ENCODE data around the gene PSMC4. TPM values are rescaled to one million over a fixed set of nuclear protein-coding genes. Genes with fewer than 3 reads are reported as not detected.

Gene PSMC4
- total RNA-seq, 1 donor from 2014 or later, result 118 TPM

DNA sequence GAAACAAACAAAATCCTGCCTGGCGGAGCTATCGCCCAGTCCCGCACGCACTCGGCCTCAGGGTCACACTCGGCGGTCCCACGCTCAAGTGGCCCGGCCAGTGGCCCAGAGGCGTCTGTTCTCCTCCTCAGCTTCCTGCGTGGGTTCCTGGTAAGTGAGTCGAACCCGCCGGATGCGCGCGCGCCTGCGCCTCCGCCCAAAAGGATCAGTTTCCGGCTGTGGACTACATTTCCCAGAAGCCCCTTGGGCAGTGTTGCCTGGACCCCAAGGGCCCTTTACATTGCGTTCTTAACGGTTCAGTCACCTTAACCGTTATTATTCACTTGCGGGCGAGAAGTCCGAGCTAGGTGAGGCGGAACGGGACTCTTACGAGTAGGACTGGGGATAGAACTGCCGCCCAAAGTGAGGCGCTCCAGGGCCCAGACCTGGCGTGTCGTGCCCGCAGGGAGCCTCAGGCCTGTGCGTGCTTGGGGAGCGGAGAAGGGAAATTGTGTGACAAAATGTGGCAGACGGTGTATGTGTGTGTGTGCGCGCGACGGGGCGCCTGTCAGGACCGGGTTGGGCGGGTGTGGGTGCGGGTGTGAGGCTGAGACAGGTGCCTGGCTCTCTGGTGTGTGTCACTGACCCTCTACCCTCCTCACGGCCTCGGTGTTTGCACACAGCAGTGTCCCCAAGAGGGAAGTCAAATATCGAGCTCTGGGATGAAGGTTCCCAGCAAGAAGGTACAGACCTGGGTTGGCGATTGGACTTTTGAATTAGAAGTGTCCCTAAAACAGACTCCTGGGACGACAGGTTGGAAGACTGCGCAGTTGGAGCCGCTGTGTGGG, 26.1 kb downstream of the PSMC4 start, which contains the start of gene ZNF546:
Gene ZNF546, plus strand, starts transcription at position 250 of the 827 bp plus-strand sequence. CDS start 1,267 bp downstream, outside the sequence.
- peaks cover 22% of the 10 kb centered on the region for H3K36me3 Mint-ChIP-seq (ENCODE audit: low read depth)
- peaks cover 9% of the 10 kb centered on the region for H3K9me3 Mint-ChIP-seq
- peak within 1 kb of the TSS; percentile 91 for H3K4me3 Mint-ChIP-seq
- peak; percentile 72 for DNase-seq (ENCODE audit: low read depth, low spot score)
- H3K27ac Mint-ChIP-seq (ENCODE audit: unreplicated experiment), result peak within 1 kb of the TSS; percentile 90
- TF ChIP-seq, protein P1, sequence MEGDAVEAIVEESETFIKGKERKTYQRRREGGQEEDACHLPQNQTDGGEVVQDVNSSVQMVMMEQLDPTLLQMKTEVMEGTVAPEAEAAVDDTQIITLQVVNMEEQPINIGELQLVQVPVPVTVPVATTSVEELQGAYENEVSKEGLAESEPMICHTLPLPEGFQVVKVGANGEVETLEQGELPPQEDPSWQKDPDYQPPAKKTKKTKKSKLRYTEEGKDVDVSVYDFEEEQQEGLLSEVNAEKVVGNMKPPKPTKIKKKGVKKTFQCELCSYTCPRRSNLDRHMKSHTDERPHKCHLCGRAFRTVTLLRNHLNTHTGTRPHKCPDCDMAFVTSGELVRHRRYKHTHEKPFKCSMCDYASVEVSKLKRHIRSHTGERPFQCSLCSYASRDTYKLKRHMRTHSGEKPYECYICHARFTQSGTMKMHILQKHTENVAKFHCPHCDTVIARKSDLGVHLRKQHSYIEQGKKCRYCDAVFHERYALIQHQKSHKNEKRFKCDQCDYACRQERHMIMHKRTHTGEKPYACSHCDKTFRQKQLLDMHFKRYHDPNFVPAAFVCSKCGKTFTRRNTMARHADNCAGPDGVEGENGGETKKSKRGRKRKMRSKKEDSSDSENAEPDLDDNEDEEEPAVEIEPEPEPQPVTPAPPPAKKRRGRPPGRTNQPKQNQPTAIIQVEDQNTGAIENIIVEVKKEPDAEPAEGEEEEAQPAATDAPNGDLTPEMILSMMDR (conservative IDR thresholded peaks at IDR 0.05), result no peak
- H3K27me3 Mint-ChIP-seq (ENCODE audit: low read depth), result no peaks in the 10 kb centered on the region
- H3K4me1 Mint-ChIP-seq, result peaks cover 30% of the 10 kb centered on the region

DNA sequence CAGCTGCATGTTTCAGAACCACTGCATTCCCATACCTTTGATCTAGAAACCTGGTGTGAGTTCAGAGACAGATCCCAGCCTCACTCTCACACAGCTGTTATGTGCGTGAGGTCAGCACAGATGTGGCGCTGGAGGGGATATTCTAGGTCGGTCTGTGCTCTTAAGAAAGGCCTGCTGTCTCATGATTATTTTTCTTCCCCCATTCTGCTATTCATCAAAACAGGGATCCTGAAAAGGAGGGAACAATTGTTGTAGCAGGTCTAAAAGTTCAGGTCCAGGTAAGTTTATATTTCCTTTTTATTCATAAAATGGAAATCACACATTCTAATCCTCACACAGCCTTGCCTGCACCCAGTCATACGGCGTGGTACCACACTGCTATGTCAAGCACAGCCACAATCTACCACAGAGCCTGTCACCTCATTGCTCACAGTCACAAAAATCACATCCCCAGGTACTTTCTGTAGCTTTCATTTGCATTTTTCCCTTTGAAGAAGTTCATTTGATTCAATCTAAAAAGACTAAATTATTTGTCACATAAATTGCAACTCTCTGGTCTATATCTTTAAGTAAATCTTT, 26.8 kb downstream of the PSMC4 start:
- Mint-ChIP-seq H3K4me3 (peak overlapping the region; percentile 91), H3K27ac (ENCODE audit: unreplicated experiment) (peak overlapping the region; percentile 90), H3K9me3 (peaks cover 9% of the 10 kb centered on the region), H3K27me3 (ENCODE audit: low read depth) (no peaks in the 10 kb centered on the region), H3K36me3 (ENCODE audit: low read depth) (peaks cover 19% of the 10 kb centered on the region), H3K4me1 (peaks cover 30% of the 10 kb centered on the region)
- DNase-seq (ENCODE audit: low read depth, low spot score), result no peak
- TF ChIP-seq, protein P1 (conservative IDR thresholded peaks at IDR 0.05), result no peak

DNA sequence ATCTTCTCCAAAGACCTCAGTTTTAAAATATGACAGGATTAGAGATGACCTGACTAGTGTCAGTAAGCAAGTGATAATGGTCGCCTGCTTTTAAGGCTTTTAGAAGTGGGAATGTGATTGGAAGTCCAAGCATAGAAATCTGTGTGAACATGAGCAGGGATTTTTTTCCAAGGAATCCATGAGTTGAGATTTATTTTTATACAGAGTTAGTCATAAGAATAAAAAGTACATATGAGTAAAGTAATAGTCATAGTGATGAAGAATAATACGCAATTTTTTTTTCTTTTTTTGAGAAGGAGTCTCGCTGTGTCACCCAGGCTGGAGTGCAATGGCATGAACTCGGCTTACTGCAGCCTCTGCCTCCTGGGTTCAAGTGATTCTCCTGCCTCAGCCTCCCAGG, 27.5 kb downstream of the PSMC4 start:
- no peak for DNase-seq (ENCODE audit: low read depth, low spot score)
- TF ChIP-seq, protein P1 (conservative IDR thresholded peaks at IDR 0.05), result no peak
- Mint-ChIP-seq H3K9me3 (peaks cover 6% of the 10 kb centered on the region), H3K27me3 (ENCODE audit: low read depth) (no peaks in the 10 kb centered on the region), H3K27ac (ENCODE audit: unreplicated experiment) (no peak overlapping the region), H3K36me3 (ENCODE audit: low read depth) (peaks cover 13% of the 10 kb centered on the region), H3K4me3 (peak overlapping the region; percentile 91), H3K4me1 (peaks cover 30% of the 10 kb centered on the region)

DNA sequence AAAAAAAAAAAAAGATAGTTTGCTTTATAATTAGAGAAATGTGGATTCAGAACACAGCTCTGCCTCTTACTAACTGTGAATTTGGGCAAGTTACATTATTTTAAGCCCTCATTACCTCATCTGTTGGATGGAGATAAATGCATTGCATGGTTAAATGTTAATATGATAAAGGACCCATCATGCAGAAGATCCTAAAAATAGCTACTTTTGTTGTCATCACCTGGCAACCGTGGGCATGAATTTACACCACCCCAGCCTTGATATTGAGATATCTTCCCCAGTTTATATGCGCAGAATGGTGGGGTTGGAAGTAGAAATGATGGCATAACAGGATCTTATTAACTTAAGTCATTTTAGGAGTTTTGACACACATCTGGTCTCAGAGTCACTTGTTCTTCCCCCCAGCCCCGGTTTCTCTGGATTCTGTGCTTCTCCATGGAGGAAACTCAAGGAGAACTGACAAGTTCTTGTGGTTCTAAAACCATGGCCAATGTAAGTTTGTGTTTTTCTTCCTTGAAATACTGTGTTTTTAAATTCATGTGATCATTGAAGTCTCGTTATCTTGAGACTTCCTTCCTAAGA, 34.8 kb downstream of the PSMC4 start:
- TF ChIP-seq, protein P1 (conservative IDR thresholded peaks at IDR 0.05), result no peak
- Mint-ChIP-seq H3K9me3 (peaks cover 5% of the 10 kb centered on the region), H3K27me3 (ENCODE audit: low read depth) (no peaks in the 10 kb centered on the region), H3K4me1 (no peaks in the 10 kb centered on the region), H3K36me3 (ENCODE audit: low read depth) (peaks cover 30% of the 10 kb centered on the region), H3K4me3 (no peak overlapping the region), H3K27ac (ENCODE audit: unreplicated experiment) (no peak overlapping the region)
- no peak for DNase-seq (ENCODE audit: low read depth, low spot score)

DNA sequence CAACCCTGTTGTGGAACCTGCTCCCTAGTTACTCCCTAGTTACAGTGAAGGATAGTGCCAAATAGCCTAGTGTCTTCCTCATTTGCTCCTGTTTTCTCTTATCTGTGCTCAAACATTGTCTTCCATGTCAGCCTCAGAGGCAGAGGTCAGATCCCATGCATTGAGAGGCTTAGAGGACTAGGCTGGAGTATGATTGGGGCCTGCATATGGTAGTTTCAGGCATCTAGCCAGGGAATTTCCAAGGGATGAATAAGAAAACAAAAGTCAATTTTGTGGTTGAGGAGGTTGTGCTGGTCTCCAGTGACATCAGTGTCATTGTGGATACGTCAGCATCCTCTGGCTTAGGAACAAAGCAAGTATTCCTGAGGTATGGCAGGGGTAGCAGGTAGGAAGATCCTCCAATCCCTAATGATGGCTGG, 35.3 kb downstream of the PSMC4 start:
- no peak for DNase-seq (ENCODE audit: low read depth, low spot score)
- Mint-ChIP-seq H3K4me3 (no peak overlapping the region), H3K27ac (ENCODE audit: unreplicated experiment) (no peak overlapping the region), H3K27me3 (ENCODE audit: low read depth) (no peaks in the 10 kb centered on the region), H3K4me1 (no peaks in the 10 kb centered on the region), H3K9me3 (peaks cover 5% of the 10 kb centered on the region), H3K36me3 (ENCODE audit: low read depth) (peaks cover 31% of the 10 kb centered on the region)
- TF ChIP-seq, protein P1 (conservative IDR thresholded peaks at IDR 0.05), result no peak
